Lung (tissue), 12 donors: ENCODE measurements around the gene CELF3. TPM values are rescaled to one million over a fixed set of nuclear protein-coding genes. Genes with fewer than 3 reads are reported as not detected.
A peak's percentile ranks its signal among the peaks of the same experiment; 100 is the strongest.

Source experiments
- ATAC-seq: fragments of 200-7000 bp; cut with Tn5 transposase; one replicate; pipeline ENCODE4 v1.9.1; 2020; ENCODE audit warnings: moderate number of reproducible peaks; ENCODE audit not compliant: insufficient read depth, low FRiP score
- DNase-seq, 3 donors: peaks; one replicate each; pipeline ENCODE4 v3.0.0-alpha.2; 2013 to 2017
- H3K27ac ChIP-seq, 2 donors: one replicate each; pipeline ENCODE4 v1.5.1; 2013; ENCODE audit warnings: mild to moderate bottlenecking in 2 of 2, moderate library complexity in 2 of 2, control low read depth in 1 of 2, inconsistent platforms in 1 of 2, low read depth in 1 of 2, low read length in 1 of 2
- H3K27me3 ChIP-seq, 3 donors: one replicate each; pipeline ENCODE4 v1.5.1; 2013; ENCODE audit warnings: low read length in 2 of 3; ENCODE audit not compliant: control insufficient read depth in 3 of 3, insufficient read depth in 3 of 3
- H3K36me3 ChIP-seq, 4 donors: one replicate each; pipeline ENCODE4 v1.5.1; 2013; ENCODE audit warnings: low read length in 4 of 4, mild to moderate bottlenecking in 1 of 4, moderate library complexity in 1 of 4; ENCODE audit not compliant: control insufficient read depth in 4 of 4, insufficient read depth in 4 of 4
- H3K4me1 ChIP-seq, 5 donors: one replicate each; pipeline ENCODE4 v1.5.1; 2013; ENCODE audit warnings: low read length in 5 of 5, mild to moderate bottlenecking in 2 of 5, moderate library complexity in 1 of 5; ENCODE audit not compliant: control insufficient read depth in 5 of 5, insufficient read depth in 5 of 5
- H3K4me3 ChIP-seq: one replicate; pipeline ENCODE4 v1.5.1; 2013; ENCODE audit warnings: mild to moderate bottlenecking, control low read depth, moderate library complexity
- H3K9ac ChIP-seq, 2 donors: one replicate each; pipeline ENCODE4 v1.5.1; 2013; ENCODE audit warnings: low read length in 2 of 2, control low read depth in 1 of 2; ENCODE audit not compliant: insufficient read depth in 1 of 2
- H3K9me3 ChIP-seq, 4 donors: one replicate each; pipeline ENCODE4 v1.5.1; 2013; ENCODE audit warnings: low read length in 3 of 4, mild to moderate bottlenecking in 1 of 4, moderate library complexity in 1 of 4; ENCODE audit not compliant: control insufficient read depth in 4 of 4, insufficient read depth in 3 of 4
- WGBS, 2 donors: extraction: QIAGEN DNeasy Blood & Tissue Kit; methylation state at CpG; one replicate each; pipeline ENCODE4 v1.1.7; 2013; 5-methylcytosine and 5-hydroxymethylcytosine counted together
- polyA plus RNA-seq, 2 donors: library from polyadenylated mRNA; stranded (reverse); fragments of 200-250 nt; gene quantifications; one replicate each; pipeline ENCODE4 v1.2.1, GENCODE V29; 2013
- total RNA-seq, 2 donors: library from RNA; depleted of rRNA in 1 of 2; stranded (reverse); fragments of >200 nt in 1 of 2; gene quantifications; one replicate each; pipeline ENCODE4 v1.2.1, GENCODE V29; 2014 to 2021
- TF ChIP-seq, protein P1 (sequence below): IDR thresholded peaks from 2 replicates; pipeline ENCODE4 v1.5.1; 2012; ENCODE audit warnings: mild to moderate bottlenecking; ENCODE audit errors: control extremely low read depth, extremely low read depth
- donor health status: control.
- donor health status: control.
- donor health status: Bipolar disorder and iron deficiency.
- donor health status: healthy.
- donor health status: DM: yes; HTN: yes; CAD: no.

CELF3 gene
- total and polyA plus RNA-seq, 4 donors, result 0.06 to 0.31 (median 0.10) TPM

- peak in 2 of 3 donors; percentile 50 to 61 for DNase-seq
- no peaks in the 10 kb centered on the region for H3K27me3 ChIP-seq
- no peak for ATAC-seq
- no peak overlapping the region for H3K9ac ChIP-seq
- no peak overlapping the region for H3K4me3 ChIP-seq
- H3K4me1 ChIP-seq, result no peaks in the 10 kb centered on the region
- H3K36me3 ChIP-seq, result peaks cover 7 to 29% (median 22%) of the 10 kb centered on the region in 4 donors
- no peaks in the 10 kb centered on the region for H3K9me3 ChIP-seq
- WGBS, 2 donors, result 77 to 81% methylated on average over 4 of the region's 4 CpGs
- TF ChIP-seq, protein P1, sequence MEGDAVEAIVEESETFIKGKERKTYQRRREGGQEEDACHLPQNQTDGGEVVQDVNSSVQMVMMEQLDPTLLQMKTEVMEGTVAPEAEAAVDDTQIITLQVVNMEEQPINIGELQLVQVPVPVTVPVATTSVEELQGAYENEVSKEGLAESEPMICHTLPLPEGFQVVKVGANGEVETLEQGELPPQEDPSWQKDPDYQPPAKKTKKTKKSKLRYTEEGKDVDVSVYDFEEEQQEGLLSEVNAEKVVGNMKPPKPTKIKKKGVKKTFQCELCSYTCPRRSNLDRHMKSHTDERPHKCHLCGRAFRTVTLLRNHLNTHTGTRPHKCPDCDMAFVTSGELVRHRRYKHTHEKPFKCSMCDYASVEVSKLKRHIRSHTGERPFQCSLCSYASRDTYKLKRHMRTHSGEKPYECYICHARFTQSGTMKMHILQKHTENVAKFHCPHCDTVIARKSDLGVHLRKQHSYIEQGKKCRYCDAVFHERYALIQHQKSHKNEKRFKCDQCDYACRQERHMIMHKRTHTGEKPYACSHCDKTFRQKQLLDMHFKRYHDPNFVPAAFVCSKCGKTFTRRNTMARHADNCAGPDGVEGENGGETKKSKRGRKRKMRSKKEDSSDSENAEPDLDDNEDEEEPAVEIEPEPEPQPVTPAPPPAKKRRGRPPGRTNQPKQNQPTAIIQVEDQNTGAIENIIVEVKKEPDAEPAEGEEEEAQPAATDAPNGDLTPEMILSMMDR, result no peak
- no peak overlapping the region for H3K27ac ChIP-seq
Measured at GRCh38 chr1:151693057-151693651, 23.4 kb downstream of the CELF3 start.

DNA sequence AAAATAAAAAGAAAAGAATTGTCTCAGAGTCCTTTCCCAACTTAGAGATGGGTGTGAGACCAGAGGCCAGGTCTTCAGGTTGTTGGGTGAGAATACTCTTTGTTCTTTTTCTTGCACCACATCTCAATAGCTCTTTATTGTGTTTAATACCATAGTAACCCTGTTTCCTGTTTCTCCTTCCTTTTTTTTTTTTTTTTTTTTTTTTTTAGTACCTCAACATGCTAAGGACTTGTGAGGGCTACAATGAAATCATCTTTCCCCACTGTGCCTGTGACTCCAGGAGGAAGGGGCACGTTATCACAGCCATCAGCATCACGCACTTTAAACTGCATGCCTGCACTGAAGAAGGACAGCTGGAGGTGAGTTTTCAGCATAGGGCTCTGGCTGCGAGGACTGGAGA lies 24.4 kb downstream of the CELF3 start:
- Histone ChIP-seq H3K9ac (no peak overlapping the region), H3K27ac (no peak overlapping the region), H3K4me1 (no peaks in the 10 kb centered on the region), H3K4me3 (no peak overlapping the region), H3K36me3 (peaks cover 7 to 22% (median 17%) of the 10 kb centered on the region in 4 donors), H3K27me3 (no peaks in the 10 kb centered on the region), H3K9me3 (no peaks in the 10 kb centered on the region)
- 70 to 83% methylated on average over 3 of the region's 3 CpGs for WGBS, 2 donors
- DNase-seq (no peak), ATAC-seq (no peak)
- TF ChIP-seq, protein P1, result no peak

DNA sequence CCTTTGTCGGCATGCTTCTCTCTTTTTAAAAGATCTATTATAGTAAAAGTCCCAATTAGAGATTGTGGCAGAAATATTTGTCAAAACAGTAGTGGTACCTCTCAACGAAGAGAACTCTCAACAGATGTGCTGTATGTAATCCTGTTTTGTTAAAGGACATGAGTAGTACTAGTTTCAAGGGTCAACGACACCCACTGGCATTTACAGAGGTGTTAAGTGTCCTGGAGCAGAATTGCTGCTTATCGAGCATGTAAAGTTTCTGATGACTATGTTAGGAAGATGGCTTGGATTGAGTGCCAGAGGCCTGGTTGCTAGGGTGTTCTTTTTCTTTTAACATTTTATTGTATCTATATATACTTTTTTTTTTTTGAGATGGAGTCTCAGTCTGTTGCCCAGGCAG lies 27.1 kb downstream of the CELF3 start:
- no peak overlapping the region for H3K27ac ChIP-seq
- WGBS, 2 donors, result 75 to 87% methylated on average over 4 of the region's 4 CpGs
- H3K4me1 ChIP-seq, result no peaks in the 10 kb centered on the region
- H3K36me3 ChIP-seq, result peaks cover 9 to 18% (median 15%) of the 10 kb centered on the region in 4 donors
- H3K27me3 ChIP-seq, result no peaks in the 10 kb centered on the region
- TF ChIP-seq, protein P1, result no peak
- no peak for DNase-seq
- no peak overlapping the region for H3K4me3 ChIP-seq
- no peak for ATAC-seq
- no peaks in the 10 kb centered on the region for H3K9me3 ChIP-seq
- H3K9ac ChIP-seq, result no peak overlapping the region

GRCh38 chr1:151686561-151686960 lies 30.0 kb downstream of the CELF3 start:
- ATAC-seq (no peak), DNase-seq (no peak)
- Histone ChIP-seq H3K9ac (no peak overlapping the region), H3K36me3 (peaks cover 0 to 9% (median 2%) of the 10 kb centered on the region in 4 donors), H3K9me3 (no peaks in the 10 kb centered on the region), H3K27ac (no peak overlapping the region), H3K4me1 (no peaks in the 10 kb centered on the region), H3K27me3 (no peaks in the 10 kb centered on the region), H3K4me3 (no peak overlapping the region)
- TF ChIP-seq, protein P1, result no peak
- WGBS, 2 donors, result 88% methylated on average over 2 of the region's 2 CpGs
